Stimulated activated CD8-positive, alpha-beta memory T cell treated with anti-CD3 and anti-CD28 coated beads, Interleukin-2, amount 100 ng/mL, for 48 hours (primary cell): ENCODE data around the gene BUD13.
"Not testable (repeated sequence)": the region's sequence is repeated elsewhere in the genome, so short reads cannot be mapped to it uniquely, and the experiment has no call there.

Experiments used
- DNase-seq, 2 donors: peaks; one replicate each; pipeline ENCODE4 v3.0.0-alpha.2; 2020; ENCODE audit warnings: low read depth in 2 of 2

The BUD13 gene

DNA sequence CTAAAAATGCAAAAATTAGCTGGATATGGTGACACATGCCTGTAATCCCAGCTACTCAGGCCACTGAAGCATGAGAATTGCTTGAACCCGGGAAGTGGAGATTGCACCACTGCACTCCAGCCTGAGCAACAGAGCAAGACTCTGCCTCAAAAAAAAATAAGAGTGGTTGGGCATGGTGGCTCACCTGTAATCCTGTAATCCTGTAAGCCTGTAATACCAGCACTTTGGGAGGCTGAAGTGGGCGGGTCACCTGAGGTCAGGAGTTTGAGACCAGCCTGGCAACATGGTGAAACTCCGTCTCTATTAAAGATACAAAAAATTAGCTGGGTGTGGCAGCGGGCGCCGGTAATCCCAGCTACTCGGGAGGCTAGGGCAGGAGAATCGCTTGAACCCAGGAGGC lies 16.7 kb downstream of the BUD13 start:
- not testable (repeated sequence) for DNase-seq

DNA sequence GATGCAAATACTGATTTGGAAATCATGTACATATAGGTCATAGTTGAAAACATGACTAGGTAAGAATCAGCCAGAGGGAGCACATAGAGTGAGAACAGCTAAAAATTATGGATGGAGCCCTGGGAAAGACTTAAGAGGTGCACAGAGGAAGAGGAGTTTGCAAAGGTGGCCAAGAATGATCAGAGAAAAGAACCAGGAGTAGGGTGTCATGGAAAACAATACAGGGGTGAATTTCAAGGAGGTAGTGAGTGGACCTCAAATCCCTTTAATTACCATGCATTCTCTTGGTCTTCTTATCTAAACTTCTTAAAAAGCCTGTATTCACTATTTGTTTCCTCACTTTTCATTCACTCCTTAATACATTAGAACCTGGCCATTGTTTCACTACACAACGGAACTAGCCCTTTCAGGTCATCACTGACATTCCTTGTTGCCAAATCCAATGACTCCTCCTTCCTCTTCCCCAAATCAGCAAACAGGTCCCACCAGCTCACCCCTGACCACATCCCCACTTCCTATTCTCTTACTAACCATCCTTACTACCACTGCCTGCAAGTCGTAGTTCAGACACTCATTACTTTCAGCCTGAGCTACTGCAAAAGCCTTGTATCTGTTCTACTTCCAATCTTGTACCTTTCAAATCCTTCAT lies 22.6 kb downstream of the BUD13 start:
- no peak for DNase-seq

DNA sequence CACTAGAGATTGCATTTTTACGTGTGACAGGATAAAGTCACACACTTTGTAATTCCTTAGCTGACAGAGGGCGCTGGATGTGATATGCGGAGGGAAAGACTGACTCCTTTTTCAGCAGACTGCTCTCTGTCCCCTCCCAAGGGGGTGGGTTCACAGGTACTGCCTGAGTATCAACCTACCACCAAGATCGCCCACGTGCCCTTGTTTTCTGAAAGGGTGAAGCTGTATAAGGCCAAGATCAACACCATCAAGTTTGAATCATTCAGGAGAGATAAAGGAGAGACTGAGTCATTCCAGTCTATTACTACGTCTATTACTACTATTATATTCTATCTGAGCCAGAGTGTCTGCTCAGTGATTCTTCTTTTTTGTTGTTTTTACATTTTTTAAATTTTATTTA lies 30.7 kb downstream of the BUD13 start:
- DNase-seq, result no peak

DNA sequence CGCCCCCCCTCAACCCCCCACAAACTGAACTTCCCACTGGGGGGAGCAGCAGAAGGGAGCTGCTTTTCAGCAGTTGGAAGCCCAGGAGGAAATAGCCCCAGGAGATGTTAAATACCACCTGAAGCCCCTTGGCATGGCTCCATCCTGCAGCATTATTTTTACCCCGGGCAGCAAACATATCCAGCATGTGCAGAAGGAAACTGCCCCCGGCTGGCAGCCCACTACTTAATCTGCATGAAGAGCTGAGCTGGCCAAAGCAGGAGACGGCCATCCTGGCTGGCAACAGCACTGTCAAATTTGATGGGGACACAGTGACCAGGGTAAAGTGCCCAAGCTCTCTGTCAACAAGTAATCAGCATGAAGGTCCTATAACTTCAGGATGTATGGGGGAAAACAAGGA lies 32.0 kb downstream of the BUD13 start:
- DNase-seq, result no peak

DNA sequence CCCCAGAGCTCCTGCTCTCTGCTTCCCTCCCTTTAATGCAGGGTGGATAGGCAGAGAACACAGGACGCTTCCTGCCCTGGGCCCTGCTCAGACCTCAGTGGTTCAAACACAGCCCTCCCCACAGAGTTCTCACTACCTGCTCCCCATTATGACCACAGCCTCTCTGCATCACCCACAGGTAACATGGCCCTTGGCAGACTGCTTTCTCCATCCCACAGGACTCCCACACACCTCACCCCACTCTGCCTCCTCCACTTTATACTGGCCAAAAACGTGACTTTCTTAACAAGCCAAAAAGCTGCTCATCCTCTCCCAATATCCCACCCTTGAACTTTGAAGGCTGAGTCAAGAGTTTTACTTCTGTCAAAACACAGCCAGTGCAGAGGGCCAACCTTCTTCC lies 33.8 kb downstream of the BUD13 start:
- no peak for DNase-seq

DNA sequence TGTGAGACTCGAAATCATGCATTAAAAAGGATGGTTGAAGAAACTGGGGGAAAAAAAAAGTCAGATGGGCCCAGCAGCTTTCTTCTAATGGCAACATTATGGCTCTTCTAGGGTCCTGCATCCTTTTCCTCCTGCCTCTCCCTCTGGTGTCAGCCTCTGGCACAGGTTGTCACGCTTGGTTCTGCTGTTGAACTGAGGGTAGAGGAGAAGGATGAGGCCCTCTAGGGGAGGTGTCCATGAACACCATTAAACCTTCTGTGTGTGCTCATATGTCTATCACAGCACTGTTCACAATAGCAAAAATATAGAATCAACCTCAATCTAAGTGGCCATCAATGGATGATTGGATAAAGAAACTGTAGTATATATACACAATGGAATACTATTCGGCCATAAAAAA lies 36.0 kb downstream of the BUD13 start:
- no peak for DNase-seq

DNA sequence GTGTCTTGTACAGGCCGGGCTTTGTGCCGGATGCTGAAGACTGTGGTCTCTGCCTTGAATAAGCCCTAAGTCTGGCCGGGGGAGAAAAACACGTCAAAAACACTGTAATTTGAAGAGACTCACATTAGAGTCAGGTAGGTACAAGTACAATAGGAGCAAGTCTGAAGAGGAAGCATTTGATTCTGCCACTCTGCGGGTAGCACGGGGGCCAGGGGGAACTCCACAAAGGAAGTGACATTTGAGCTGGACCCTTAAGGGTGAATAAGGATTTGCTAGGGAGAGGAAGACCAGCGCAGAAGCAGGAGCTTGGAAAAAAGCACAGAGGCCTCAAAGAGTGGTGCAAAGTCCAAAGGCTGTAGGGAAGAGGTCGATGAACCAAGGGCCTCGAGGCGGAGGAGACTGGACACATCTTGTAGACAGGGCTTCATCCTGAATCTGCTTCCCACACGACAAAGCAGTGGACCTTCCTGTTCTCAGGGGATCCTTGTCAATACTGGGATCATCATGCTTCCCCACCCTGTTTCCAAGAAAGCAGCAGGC lies 38.7 kb downstream of the BUD13 start:
- DNase-seq, result no peak

DNA sequence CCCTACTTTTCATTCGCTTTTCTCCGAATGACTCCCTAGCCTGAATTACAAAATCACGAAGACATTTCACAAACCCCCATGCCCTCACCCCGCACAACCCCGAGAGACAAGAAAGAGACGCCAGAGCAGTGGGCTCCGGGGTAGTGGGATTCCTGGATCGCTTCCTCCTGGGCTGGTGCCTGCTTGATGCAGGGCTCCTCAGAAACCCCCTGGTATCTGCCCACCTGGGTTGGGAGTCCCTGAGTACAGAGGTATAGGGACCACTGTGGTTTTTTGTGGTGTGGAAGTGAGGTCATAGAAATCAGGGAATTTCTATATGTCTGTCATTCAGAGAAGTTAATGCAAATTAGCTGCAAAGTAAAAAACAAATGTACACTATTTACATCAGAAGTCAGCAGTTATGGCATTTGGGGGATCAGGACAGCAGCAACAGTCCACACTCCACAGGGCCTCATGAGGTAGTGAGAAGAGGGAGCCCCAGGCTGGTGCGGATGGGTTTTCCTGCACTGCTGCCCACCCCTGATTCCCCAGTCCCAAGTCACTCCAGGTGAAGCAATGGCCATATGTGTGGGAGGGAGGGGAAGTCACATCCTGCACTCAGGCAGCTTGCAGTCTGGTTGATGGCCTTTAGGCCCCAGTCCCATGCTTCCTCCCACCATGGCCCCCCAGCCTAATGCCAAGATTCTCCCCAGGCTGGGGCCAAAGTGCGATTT lies 39.6 kb downstream of the BUD13 start:
- DNase-seq, result no peak

DNA sequence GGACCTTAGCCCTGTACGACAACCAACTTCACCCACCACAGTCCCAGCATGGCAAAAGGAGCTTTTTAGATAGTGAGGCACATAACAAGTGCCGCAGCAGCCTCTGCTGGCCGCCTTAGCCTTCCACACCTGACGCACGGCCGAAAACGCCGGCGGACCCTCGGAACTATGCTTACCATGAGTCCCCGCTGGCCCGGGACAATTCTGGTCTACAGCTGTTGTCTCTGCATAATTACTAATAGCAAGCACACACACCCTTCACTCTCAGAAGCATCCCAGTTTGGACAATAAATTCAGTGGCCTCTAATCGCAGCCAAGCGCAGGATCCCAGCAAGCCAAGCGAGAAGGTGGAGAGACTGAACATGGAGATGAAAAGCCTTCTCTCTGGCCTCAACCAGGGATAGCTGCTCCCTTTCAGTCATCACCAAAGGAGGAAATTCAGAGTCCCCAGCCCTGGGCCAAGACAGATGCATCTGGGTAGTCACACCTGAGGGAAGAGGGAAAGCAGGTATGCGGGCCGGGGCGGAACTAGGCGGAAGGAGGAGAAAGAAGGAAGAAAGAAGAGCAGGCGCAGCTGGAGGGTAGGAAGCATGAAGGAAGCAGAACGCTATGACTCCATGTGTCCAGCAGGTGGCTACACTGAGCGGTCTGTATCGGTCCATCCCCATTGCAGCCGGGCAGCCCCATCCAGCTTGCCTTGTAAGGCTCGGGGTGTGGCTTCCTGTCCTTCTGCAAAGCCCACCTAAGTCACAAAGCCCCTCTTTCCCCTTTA lies 40.3 kb downstream of the BUD13 start:
- peak; percentile 43 to 50 for DNase-seq

DNA sequence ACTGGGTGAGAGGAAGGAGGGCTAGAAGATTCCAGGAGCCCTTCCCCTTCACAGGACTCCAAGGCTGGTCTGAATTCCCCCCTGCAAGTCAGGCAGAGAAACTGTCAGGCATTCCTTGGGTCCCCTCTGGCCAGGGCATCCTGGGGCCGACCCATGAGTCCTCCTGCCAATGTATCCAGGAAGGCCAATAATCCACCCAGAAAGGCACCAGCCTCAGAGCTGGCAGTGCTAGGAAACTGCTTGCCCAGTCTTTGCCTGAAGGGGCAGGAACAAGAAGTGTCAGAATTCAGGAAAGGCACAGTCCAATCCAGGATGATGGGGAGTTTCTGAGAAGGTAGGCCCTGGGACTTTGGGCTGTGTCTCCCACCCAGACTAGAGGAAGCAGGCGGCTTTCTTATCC lies 41.0 kb downstream of the BUD13 start:
- DNase-seq, result no peak

DNA sequence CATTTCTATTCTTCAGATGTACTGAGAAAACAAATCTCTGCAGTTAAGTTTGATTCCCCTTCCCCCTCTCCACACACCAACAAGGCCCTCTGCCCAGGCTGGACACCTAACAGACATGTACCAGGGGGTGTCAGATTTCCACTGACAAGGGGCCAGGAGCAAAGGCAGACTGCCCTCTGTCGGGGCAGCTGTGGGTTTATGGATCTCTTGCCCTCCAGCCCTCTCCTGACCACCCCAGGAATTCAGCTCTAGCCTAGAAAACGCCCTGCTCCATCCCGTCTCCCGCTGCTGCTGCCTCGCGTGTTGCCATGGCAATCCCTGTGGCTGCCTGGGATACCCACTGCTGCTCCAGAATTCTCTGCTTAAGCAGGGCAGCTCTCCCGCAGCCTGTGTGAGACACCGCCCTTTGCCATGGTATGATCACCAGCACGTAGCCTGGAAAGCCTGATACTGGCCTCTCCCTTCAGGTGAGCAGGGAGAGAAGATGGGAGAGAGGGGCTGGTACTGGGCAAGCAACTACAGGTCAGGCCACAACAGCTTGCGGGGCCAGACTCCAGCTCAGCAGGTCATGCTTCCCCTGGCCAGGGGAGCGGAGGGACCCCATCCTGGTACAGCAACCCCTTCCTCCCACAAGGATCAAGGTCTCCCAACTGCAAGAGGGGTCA lies 41.6 kb downstream of the BUD13 start:
- DNase-seq, result no peak

DNA sequence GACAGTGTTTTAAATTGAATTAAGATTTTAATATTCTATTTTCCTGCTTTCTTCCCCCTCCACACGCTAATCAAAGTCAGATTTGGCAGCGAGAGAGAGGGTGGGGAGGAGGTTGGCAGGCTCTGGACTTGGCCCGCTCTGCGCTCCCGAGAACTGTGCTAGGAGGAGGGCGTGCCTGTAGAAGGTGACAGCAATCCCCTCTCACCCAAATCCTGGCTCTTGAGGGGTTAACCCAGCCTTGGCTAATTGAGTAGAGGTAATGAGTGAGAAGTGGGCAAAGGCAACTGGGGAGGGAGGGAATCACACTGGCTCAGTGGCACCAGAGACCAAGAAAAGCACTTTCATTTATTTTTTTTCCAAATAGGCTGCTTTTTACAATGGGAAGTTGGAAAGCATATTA lies 42.2 kb downstream of the BUD13 start:
- DNase-seq, result no peak

DNA sequence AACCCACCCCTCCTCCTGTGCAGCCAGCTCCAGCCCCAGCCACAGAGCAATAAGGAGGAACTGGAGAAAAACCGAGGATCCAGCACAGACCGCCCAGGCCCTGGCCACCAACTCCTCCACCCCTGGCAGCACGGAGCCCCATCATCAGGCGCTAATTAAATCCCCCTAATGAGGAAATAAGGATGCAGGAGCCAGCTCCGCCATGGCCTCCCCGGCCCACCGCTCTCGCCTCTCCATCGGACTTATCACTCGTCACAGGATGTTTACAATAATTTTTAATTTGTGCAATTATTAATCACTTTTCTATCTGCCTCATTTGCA lies 42.6 kb downstream of the BUD13 start:
- DNase-seq, result no peak

DNA sequence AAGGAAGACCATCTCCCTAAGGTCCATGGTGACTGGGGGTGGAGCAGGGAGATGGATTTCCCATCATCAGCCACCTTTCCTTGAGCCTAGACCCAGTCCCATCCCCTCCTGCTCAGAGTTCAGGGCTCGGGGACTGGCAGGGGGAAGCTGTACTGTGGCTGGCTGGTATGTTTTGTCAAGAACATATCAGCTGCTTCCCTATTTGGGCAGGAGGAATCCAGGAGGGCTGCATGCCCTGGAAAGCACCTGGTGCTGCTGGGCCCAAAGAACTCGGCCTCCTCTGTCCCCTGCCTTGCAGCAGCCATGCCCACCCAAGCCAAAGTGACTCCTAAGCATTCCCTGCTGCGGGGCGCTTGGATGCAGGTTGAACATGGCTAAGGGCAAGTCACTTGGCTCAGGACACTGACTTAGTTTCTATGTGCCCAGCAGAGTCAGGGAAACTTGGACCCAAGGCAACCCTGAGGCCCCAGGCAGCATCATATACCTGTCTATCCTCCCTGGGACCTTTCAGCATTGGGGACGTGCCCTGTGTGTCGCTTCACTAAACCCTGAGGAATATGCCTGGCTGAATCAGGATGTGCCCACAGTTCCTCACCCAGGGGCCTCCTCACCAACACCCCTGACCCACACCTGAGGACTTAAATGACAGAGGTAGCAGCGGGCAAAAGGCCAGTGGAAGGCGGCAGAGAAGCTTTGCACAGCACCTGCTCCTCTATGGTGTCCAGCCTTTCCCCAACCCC lies 43.1 kb downstream of the BUD13 start:
- no peak for DNase-seq

DNA sequence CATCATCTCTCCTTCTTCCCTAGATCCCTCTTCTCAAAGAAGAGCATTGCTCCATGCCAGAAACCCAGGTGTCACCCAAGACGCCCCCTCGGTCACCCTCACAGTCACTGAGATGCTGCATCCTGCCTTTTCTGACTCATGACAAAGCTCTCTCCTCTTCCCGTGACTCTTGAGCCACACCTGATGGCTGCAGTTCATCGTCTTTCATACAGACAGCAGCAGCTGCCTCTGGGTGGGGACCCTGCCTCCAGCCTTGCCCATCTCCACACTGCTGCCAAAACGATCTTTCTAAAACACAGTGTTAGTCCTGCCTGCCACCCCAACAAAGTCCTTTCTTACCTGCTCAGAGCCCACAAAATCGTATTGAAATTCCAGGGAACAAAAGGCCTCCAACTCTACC lies 44.8 kb downstream of the BUD13 start:
- no peak for DNase-seq

DNA sequence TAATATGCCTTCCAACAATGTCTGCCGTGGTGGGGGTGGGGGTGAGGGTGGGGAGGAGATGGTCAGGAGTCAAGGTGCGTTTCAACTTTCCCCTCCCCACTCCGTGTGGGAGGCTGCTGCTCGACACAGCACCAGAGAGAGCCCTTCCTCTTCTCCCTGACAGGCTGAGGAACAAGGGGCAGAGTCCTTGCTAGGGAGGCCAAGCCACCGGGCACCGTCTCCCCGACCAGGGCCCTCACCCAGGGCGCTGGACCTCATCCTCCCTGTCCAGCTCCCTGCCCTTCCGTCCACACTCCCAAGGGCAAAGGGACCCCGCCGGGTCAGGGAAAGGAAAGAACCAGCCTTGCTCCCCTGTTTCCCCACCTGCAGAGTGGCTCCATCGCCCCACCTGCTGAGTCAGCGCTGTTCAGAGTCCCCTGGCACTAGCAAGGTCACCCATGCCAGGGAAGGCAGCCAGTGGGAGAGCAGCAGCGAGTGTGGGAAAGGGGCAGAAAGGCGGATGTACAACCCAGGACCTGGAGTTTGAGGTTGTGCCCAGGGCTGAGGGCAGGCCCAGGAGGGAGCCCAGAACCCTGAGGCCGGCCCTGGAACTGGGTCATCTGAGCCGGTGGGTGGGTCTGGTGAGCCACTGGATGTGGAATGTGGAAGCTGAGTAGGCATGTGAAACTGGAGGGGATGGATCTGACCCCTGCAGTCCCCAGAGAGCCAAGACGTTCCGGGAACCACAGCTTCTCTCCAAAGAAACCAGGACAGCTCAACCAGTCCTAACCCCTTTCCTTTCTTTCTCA lies 47.2 kb downstream of the BUD13 start:
- DNase-seq, result no peak

DNA sequence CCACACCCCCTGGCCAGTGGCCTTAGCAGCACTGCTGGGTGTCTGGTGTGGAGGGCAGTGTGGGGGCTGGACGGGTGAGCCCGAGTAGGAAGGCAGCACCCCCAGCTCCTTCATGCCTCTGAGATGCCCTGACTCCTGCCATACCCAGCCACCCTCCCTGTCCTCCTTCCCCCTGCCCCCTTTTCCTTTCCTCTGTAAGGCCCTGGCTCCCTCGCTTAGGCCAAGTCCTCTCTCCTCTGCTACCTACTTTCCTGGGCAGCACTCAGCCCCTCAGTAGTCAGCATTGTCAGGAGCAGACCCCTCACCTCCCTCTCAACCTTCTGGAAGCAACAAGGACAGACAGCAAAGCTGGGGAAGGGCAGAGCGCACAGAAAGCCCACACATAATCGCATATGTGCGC lies 48.0 kb downstream of the BUD13 start:
- no peak for DNase-seq

DNA sequence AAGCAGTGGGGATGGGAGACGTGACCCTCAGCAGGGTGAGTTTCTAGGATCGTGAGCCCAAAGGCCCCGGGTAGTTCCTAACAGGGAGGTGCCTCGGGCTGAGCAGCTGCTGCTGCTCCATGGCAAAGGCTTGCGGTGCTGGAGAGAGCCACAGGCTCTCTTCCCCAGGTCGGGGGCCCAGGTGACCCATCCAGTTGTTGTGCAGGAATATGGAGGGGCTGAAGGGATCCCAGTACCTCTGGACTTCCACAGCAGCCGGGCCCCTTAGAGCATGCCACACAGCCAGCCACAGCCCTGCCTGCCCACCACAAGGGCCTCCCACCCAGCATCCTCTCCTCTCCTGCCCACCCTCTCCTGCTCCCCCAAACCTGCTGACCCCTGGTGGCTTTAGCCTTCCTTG lies 49.3 kb downstream of the BUD13 start:
- DNase-seq, result no peak

DNA sequence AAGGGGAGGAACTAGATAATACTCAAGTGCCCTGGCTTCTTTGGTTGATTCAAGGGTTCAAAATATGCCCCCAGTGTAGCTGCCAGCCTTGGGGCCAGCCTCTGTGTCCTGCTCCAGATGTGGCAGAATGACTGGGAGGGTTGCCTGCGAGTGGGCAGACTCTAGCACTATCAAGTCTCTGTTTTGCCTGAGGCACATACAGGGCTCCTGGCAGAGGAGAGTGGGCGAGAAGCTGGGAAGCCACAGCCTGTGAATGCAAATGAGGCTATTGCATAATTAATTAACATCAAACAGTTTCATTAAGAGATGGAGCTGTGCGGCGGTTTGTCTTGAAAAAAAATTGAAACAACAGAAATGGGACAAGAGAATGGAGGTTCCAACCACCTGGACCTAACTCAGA lies 50.8 kb downstream of the BUD13 start:
- no peak for DNase-seq

DNA sequence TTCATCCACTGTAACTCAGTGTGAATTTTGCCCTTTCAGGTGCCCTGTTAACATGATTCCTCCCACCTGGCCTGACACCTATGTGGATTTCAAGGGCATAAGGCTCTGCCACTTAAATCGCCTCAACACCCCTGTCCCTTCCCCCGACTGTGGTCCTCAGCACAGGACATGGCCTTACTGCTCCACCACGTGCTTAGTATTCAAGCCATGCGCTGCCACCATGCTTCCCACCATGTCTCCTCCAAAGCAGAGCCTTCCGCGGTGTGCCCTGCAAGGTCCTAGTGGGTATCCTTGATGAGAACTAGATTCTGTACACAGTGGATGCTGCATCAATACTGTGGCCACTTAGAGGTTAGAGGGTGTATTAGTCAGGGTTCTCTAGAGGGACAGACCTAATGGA lies 51.9 kb downstream of the BUD13 start:
- no peak for DNase-seq

DNA sequence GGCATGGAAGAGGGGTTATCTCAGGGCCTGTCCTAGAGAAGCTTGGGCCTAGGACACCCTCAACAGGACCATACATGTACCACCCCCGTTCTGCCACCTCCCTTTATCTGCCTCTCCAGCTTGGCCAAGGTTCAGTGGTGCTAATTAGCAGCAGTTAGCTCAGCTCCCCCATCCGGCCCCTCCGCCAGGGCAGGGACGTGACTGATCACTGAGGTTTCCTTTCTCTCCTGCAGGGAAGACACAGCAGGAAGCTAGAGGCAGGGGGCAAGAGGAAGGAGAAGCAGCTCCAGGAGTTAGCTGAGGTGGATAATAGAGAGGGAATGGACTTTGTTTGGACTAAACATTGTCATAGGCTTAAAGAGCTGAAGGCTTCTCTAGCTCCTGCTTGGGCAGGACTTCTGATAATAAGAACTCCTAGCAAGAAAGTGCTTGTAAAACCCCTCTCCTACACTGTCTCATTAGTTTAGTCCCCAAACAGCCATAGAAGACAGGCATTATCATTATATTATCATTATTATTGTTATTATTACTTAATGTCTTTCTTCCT lies 53.8 kb downstream of the BUD13 start:
- no peak for DNase-seq
